ENCODE data around the gene WNT11.

DNA sequence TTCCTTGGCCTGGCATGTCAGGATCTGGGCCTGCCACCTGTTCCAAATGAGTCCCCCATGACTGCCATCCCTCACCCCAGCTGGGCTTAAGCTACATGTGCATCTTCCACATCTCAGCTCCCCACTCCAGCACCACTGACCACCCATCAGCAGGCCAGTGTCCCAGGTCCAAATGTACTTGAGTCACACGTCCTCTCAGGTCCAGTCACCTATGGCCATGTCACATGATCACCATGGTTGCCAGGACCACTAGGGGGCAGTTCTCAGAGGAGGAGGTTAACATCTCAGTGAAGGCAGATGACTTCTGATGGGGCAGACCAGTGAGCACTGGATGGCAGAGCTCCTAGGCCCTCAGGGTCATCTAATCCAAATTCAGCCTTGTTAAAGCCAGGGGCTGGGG lies 41.9 kb upstream of the WNT11 start:
- TF ChIP-seq POLR2A (IDR thresholded peaks at IDR 0.05; ENCODE audit: extremely low read depth, insufficient read length): no peak
- TF ChIP-seq, protein P1, sequence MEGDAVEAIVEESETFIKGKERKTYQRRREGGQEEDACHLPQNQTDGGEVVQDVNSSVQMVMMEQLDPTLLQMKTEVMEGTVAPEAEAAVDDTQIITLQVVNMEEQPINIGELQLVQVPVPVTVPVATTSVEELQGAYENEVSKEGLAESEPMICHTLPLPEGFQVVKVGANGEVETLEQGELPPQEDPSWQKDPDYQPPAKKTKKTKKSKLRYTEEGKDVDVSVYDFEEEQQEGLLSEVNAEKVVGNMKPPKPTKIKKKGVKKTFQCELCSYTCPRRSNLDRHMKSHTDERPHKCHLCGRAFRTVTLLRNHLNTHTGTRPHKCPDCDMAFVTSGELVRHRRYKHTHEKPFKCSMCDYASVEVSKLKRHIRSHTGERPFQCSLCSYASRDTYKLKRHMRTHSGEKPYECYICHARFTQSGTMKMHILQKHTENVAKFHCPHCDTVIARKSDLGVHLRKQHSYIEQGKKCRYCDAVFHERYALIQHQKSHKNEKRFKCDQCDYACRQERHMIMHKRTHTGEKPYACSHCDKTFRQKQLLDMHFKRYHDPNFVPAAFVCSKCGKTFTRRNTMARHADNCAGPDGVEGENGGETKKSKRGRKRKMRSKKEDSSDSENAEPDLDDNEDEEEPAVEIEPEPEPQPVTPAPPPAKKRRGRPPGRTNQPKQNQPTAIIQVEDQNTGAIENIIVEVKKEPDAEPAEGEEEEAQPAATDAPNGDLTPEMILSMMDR (IDR thresholded peaks at IDR 0.05; ENCODE audit: low read depth, low read length): peak; percentile 49
- TF ChIP-seq, protein P2, sequence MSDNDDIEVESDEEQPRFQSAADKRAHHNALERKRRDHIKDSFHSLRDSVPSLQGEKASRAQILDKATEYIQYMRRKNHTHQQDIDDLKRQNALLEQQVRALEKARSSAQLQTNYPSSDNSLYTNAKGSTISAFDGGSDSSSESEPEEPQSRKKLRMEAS (IDR thresholded peaks at IDR 0.05; ENCODE audit: low read depth, low read length): no peak
